H1 (cell line): ENCODE measurements around the gene CACNA2D3. TPM values are rescaled to one million over a fixed set of nuclear protein-coding genes. Genes with fewer than 3 reads are reported as not detected.

ENCODE experiments used
- CTCF ChIA-PET: fragments of 300-600 bp; sonication (Branson Sonifier 250); formaldehyde crosslinking; loops from one replicate; lab custom pipeline; 2021; ENCODE audit not compliant: partially characterized antibody; lab: Charles Lee
- POLR2A ChIA-PET: fragments of 300-600 bp; sonication (Branson Sonifier 250); formaldehyde crosslinking; loops from one replicate; lab custom pipeline; 2021; ENCODE audit warnings: inconsistent platforms; ENCODE audit not compliant: partially characterized antibody; lab: Charles Lee
- DNase-seq, 2 experiments: peaks; one replicate each; pipeline versions ENCODE4 v3.0.0 to v3.0.0-alpha.2; 2010 to 2022; ENCODE audit warnings: low spot score in 2 of 2, low read depth in 1 of 2, mixed read lengths in 1 of 2
- FAIRE-seq: peaks from 2 replicates; lab custom pipeline; 2011; peaks lifted over from hg19 to GRCh38; lab: Jason Lieb, UNC
- H2AFZ ChIP-seq: 2 replicates; pipeline ENCODE4 v1.8.1; 2012; ENCODE audit warnings: low read length, inconsistent platforms
- H2AK5ac ChIP-seq: 2 replicates; pipeline ENCODE4 v1.6.1; 2013; ENCODE audit warnings: low read depth, low read length
- H2BK120ac ChIP-seq: replicated peaks from 2 replicates; pipeline ENCODE3; 2013; ENCODE audit warnings: low read depth, low read length, inconsistent platforms
- H2BK12ac ChIP-seq: 2 replicates; pipeline ENCODE4 v1.6.1; 2013; ENCODE audit warnings: low read depth, low read length
- H2BK15ac ChIP-seq: 2 replicates; pipeline ENCODE4 v1.6.1; 2013; ENCODE audit warnings: low read length
- H2BK20ac ChIP-seq: 2 replicates; pipeline ENCODE4 v1.6.1; 2013; ENCODE audit warnings: low read length
- H2BK5ac ChIP-seq: 2 replicates; pipeline ENCODE4 v1.6.1; 2013; ENCODE audit warnings: low read depth, low read length
- H3K14ac ChIP-seq: 2 replicates; pipeline ENCODE4 v1.6.1; 2013; ENCODE audit warnings: inconsistent platforms; ENCODE audit not compliant: insufficient read length
- H3K18ac ChIP-seq: 2 replicates; pipeline ENCODE4 v1.6.1; 2013; ENCODE audit warnings: low read length; ENCODE audit errors: extremely low read depth
- H3K23ac ChIP-seq: 2 replicates; pipeline ENCODE4 v1.6.1; 2013; ENCODE audit warnings: inconsistent platforms; ENCODE audit not compliant: insufficient read length
- H3K23me2 ChIP-seq: 2 replicates; pipeline ENCODE4 v1.6.1; 2013; ENCODE audit warnings: low read depth, low read length
- H3K27ac ChIP-seq: 2 replicates; pipeline ENCODE4 v1.6.1; 2011; ENCODE audit warnings: low read depth, low read length, inconsistent platforms
- H3K27me3 ChIP-seq, 4 experiments: replicated peaks in 1 of 4; 1 replicate in 1 of 4; 2 replicates in 3 of 4; pipeline versions ENCODE4 v1.6.1 to v1.8.1; 2011 to 2013; ENCODE audit warnings: low read length in 3 of 4, mild to moderate bottlenecking in 3 of 4, inconsistent platforms in 2 of 4, mixed read lengths in 2 of 4, moderate library complexity in 1 of 4; ENCODE audit not compliant: control insufficient read depth in 3 of 4, insufficient read depth in 3 of 4; ENCODE audit errors: extremely low read depth in 1 of 4
- H3K36me3 ChIP-seq, 4 experiments: 2 replicates each; pipeline versions ENCODE4 v1.6.1 to v1.8.1; 2011 to 2013; ENCODE audit warnings: mild to moderate bottlenecking in 4 of 4, low read length in 3 of 4, moderate library complexity in 2 of 4, control low read depth in 1 of 4, inconsistent platforms in 1 of 4; ENCODE audit not compliant: insufficient read depth in 4 of 4, control insufficient read depth in 2 of 4
- H3K4ac ChIP-seq: replicated peaks from 2 replicates; pipeline ENCODE3; 2013; ENCODE audit warnings: low read length, low read depth, mixed read lengths, inconsistent platforms; ENCODE audit not compliant: insufficient read length
- H3K4me1 ChIP-seq, 4 experiments: replicated peaks in 1 of 4; 1 replicate in 1 of 4; 2 replicates in 3 of 4; pipeline versions ENCODE4 v1.6.1 to v1.8.1; 2011 to 2013; ENCODE audit warnings: low read length in 3 of 4, inconsistent platforms in 2 of 4, mixed read lengths in 1 of 4; ENCODE audit not compliant: insufficient read depth in 4 of 4, control insufficient read depth in 3 of 4
- H3K4me2 ChIP-seq, 2 experiments: 2 replicates each; pipeline versions ENCODE4 v1.6.1 to v1.8.1; 2011 to 2013; ENCODE audit warnings: low read depth in 2 of 2, low read length in 2 of 2, control low read depth in 1 of 2, inconsistent platforms in 1 of 2, mild to moderate bottlenecking in 1 of 2; ENCODE audit not compliant: insufficient read depth in 1 of 2
- H3K4me3 ChIP-seq, 4 experiments: fragments of 200-600, 300-600 bp in 1 of 4; sonication (generic), shearing (Covaris generic), sonication (Bioruptor Twin) in 1 of 4; 2 replicates each; pipeline versions ENCODE4 v1.5.1 to v1.8.1; 2011 to 2016; ENCODE audit warnings: low read length in 4 of 4, low read depth in 3 of 4, control low read depth in 2 of 4, inconsistent platforms in 2 of 4, mild to moderate bottlenecking in 2 of 4, mixed read lengths in 1 of 4, moderate library complexity in 1 of 4; ENCODE audit not compliant: insufficient read depth in 2 of 4; ENCODE audit errors: extremely low read depth in 1 of 4
- H3K56ac ChIP-seq: replicated peaks from 2 replicates; pipeline ENCODE3; 2013; ENCODE audit warnings: low read depth, mild to moderate bottlenecking, mixed read lengths, low read length, inconsistent platforms; ENCODE audit not compliant: insufficient read length
- H3K79me1 ChIP-seq: 2 replicates; pipeline ENCODE4 v1.6.1; 2013; ENCODE audit warnings: low read depth, low read length, control low read depth
- H3K79me2 ChIP-seq, 2 experiments: 2 replicates each; pipeline versions ENCODE4 v1.6.1 to v1.8.1; 2012 to 2013; ENCODE audit warnings: low read length in 2 of 2, mild to moderate bottlenecking in 2 of 2, inconsistent platforms in 1 of 2; ENCODE audit not compliant: insufficient read depth in 2 of 2, control insufficient read depth in 1 of 2
- H3K9ac ChIP-seq, 4 experiments: replicated peaks in 1 of 4; 1 replicate in 1 of 4; 2 replicates in 3 of 4; pipeline versions ENCODE4 v1.6.1 to v1.8.1; 2011 to 2013; ENCODE audit warnings: low read depth in 3 of 4, low read length in 3 of 4, control low read depth in 2 of 4, mild to moderate bottlenecking in 2 of 4, moderate library complexity in 2 of 4, inconsistent platforms in 1 of 4; ENCODE audit errors: extremely low read depth in 1 of 4
- H3K9me3 ChIP-seq, 2 experiments: 2 replicates each; pipeline versions ENCODE4 v1.6.1 to v1.8.1; 2012 to 2013; ENCODE audit warnings: mild to moderate bottlenecking in 2 of 2, moderate library complexity in 2 of 2, control low read depth in 1 of 2, inconsistent platforms in 1 of 2, low read depth in 1 of 2, low read length in 1 of 2, mixed read lengths in 1 of 2; ENCODE audit not compliant: insufficient read depth in 2 of 2
- H4K20me1 ChIP-seq, 2 experiments: replicated peaks in 1 of 2; 2 replicates each; pipeline versions ENCODE3 to v1.8.1; 2011 to 2013; ENCODE audit warnings: inconsistent platforms in 2 of 2, low read length in 2 of 2, mild to moderate bottlenecking in 1 of 2; ENCODE audit not compliant: insufficient read depth in 2 of 2, control insufficient read depth in 1 of 2
- H4K5ac ChIP-seq: 2 replicates; pipeline ENCODE4 v1.6.1; 2013; ENCODE audit warnings: low read length, low read depth, mixed read lengths, inconsistent platforms; ENCODE audit not compliant: insufficient read length
- H4K8ac ChIP-seq: 2 replicates; pipeline ENCODE4 v1.8.0; 2013; ENCODE audit warnings: mild to moderate bottlenecking, moderate library complexity, low read length, inconsistent platforms; ENCODE audit not compliant: insufficient read depth; ENCODE audit errors: extremely low read depth
- H4K91ac ChIP-seq: replicated peaks from 2 replicates; pipeline ENCODE3; 2013; ENCODE audit warnings: low read length, mixed read lengths, inconsistent platforms; ENCODE audit not compliant: insufficient read length
- BRCA1 ChIP-seq: IDR thresholded peaks from 2 replicates; pipeline ENCODE4 v1.6.1; 2012; ENCODE audit warnings: low read depth, low read length, improper control_type of control experiment
- RFX5 ChIP-seq: IDR thresholded peaks from 2 replicates; pipeline ENCODE4 v1.6.1; 2011; ENCODE audit warnings: low read depth, low read length, improper control_type of control experiment, borderline replicate concordance
- SIRT6 ChIP-seq: IDR thresholded peaks from one replicate; pipeline ENCODE4 v1.7.1; 2012; ENCODE audit warnings: low read length, inconsistent platforms
- WGBS, 2 experiments: shearing (Covaris generic) in 1 of 2; methylation state at CpG; one replicate each; pipeline versions ENCODE4 v1.1.6 to v1.1.7; 2013 to 2015; ENCODE audit warnings: low lambda C conversion rate in 2 of 2, mixed read lengths in 2 of 2, inconsistent platforms in 1 of 2, low coverage in 1 of 2, missing lambda C conversion rate in 1 of 2; ENCODE audit not compliant: insufficient replicate concordance in 2 of 2, insufficient coverage in 1 of 2, insufficient read length in 1 of 2; ENCODE audit errors: extremely low coverage in 1 of 2, missing lambda C conversion rate in 1 of 2; 5-methylcytosine and 5-hydroxymethylcytosine counted together
- polyA plus RNA-seq, 7 experiments: library from polyadenylated mRNA; depleted of rRNA in 3 of 7; stranded (reverse) in 5 of 7; unstranded in 2 of 7; fragments of >200 nt in 5 of 7; fragments of 200-250 nt in 2 of 7; gene quantifications; 1 replicate in 5 of 7; 2 replicates in 1 of 7; 4 replicates in 1 of 7; pipeline versions ENCODE4 v1.2.1 to v1.2.3, GENCODE V29; 2011 to 2013; ENCODE audit warnings: missing spikeins in 2 of 7, mixed read lengths in 2 of 7
- total RNA-seq: library from RNA; stranded (reverse); fragmentation: NEBNext Ultra II Directional; extraction: Animal tissue kit (Norgen Biotek cat#: 25700); gene quantifications from 2 replicates; pipeline ENCODE4 v1.2.1, GENCODE V29; 2021
- TF ChIP-seq, protein P1 (sequence below): IDR thresholded peaks from 2 replicates; pipeline ENCODE4 v1.6.1; 2011; ENCODE audit warnings: low read depth, mild to moderate bottlenecking, low read length; ENCODE audit not compliant: insufficient read depth

The CACNA2D3 gene
- total and polyA plus RNA-seq, 2 of the 8 experiments (the other 6 are each of a cell fraction or from before 2014, with no cell fraction given) = 1.5 to 1.8 TPM

- Histone ChIP-seq H2BK5ac (no peak overlapping the region), H3K14ac (no peak overlapping the region), H3K4me3 (no peak overlapping the region), H3K23me2 (no peaks in the 10 kb centered on the region), H3K56ac (no peak overlapping the region), H3K4ac (no peak overlapping the region), H3K4me1 (peaks cover 0 to 5% (median 4%) of the 10 kb centered on the region in 4 experiments; a peak in 3 of 7 replicates), H2AFZ (no peak overlapping the region), H3K18ac (no peak overlapping the region), H3K36me3 (no peaks in the 10 kb centered on the region), H3K79me1 (0 out of 2 replicates have a peak, but pooled peaks cover 2% of the 10 kb centered on the region), H4K5ac (no peak overlapping the region), H3K27me3 (no peaks in the 10 kb centered on the region), H2BK20ac (no peak overlapping the region), H2BK12ac (no peak overlapping the region), H4K8ac (no peak overlapping the region), H4K91ac (no peak overlapping the region), H3K27ac (no peak overlapping the region), H2BK120ac (no peak overlapping the region), H4K20me1 (no peaks in the 10 kb centered on the region), H3K4me2 (no peak overlapping the region), H3K9me3 (no peaks in the 10 kb centered on the region), H2AK5ac (no peak overlapping the region), H3K23ac (no peak overlapping the region), H3K79me2 (no peaks in the 10 kb centered on the region), H2BK15ac (no peak overlapping the region), H3K9ac (no peak overlapping the region)
- TF ChIP-seq RFX5 (no peak), SIRT6 (no peak), BRCA1 (no peak)
- TF ChIP-seq, protein P1, sequence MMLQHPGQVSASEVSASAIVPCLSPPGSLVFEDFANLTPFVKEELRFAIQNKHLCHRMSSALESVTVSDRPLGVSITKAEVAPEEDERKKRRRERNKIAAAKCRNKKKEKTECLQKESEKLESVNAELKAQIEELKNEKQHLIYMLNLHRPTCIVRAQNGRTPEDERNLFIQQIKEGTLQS = no peak
- DNase-seq (no peak), FAIRE-seq (no peak)
- ChIA-PET CTCF (interaction anchor here (1.0 to 1.3 kb wide), 2 partner anchors 15 to 177 kb away, joined by 3 read pairs; no protein-coding TSS in a partner anchor), POLR2A (no interaction called here)
- WGBS, 2 experiments = 93% methylated on average over 4 of the region's 4 CpGs; no CpG with 5 or more reads in 1 of the 2 experiments
Measured at GRCh38 chr3:54182242-54182641, 59.9 kb downstream of the CACNA2D3 start.
